GM18951 (cell line): ENCODE data around the gene PBX3.

ENCODE experiments used
- POLR2A ChIP-seq: IDR thresholded peaks from 4 replicates; pipeline ENCODE4 v1.6.1; 2011; ENCODE audit warnings: mild to moderate bottlenecking; ENCODE audit not compliant: insufficient read length, insufficient read depth; ENCODE audit errors: extremely low read depth
- in situ Hi-C: fragments of 300-500 bp; cut with MboI; formaldehyde crosslinking; loops from one replicate; pipeline ENCODE4 v1.12.0; 2022; ENCODE audit warnings: low sequenced_read_pairs, mixed read lengths, inconsistent platforms; ENCODE audit not compliant: unreplicated experiment

PBX3 gene

DNA sequence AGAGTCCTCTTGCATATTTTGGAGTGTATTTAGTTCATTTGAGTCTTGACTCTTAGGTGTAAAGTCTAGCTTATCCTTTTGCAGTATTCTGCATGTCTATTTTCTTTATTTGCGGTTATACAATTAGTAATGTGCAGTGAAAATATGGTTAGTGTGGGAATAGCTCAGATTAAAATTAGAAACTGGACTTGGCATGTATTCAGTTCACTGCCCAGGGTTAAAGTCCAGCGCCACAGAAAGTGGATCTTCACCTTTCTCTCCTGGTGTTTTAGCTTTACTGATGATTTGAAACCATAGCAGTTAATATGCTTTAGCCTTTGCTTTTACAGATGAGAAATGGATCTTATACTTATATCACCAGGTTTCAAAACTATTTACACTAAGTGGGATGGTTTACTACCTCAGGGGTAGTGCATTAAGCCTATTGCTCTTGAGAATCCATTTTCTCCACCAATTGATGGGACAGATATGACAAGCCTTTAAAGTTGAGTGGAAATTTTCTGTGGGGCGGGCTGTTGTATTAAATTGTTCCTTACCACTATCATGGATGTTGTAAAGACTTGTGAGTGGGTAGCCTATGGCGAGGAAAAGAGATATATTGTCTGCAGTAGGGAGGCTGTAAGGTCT lies 48.9 kb downstream of the PBX3 start:
- no peak for TF ChIP-seq POLR2A
- in situ Hi-C loops: no loop called here

DNA sequence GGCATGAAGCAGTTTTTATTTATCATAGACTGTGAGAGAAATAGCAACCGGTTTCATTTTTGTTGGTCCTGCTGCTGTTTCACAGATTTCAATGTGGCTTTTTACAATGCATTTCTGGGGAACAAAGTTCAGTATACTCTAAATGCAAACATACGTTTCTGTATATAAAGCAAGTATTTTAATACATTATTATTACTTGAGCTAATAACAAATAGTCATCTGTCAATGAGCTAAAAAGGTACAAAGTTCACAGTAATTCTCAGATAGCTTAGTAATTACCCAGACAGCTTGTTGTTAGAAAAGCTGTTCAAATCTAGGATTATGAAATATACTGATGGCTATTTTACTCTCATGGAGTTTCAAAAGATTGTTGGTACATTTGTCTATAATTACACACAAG lies 50.8 kb downstream of the PBX3 start:
- in situ Hi-C loops: no loop called here
- TF ChIP-seq POLR2A: no peak

DNA sequence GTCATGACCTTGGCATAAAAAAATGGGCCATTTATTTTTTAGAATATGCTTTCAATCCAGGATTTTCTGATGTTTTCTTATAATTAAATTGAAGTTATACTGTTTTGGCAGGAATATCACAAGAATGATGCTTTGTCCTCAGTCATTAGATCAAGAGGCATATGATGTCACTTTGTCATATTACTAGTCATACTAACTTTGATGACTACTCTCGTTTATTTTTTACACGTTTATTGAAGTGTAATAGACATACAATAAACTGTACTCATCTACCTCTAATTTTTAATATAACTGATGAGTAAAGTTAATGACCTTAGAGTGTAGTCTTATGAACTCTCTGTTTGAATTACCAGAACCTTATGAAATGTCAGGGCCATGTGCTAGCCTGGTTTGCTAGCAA lies 56.4 kb downstream of the PBX3 start:
- in situ Hi-C loops: no loop called here
- TF ChIP-seq POLR2A: no peak

DNA sequence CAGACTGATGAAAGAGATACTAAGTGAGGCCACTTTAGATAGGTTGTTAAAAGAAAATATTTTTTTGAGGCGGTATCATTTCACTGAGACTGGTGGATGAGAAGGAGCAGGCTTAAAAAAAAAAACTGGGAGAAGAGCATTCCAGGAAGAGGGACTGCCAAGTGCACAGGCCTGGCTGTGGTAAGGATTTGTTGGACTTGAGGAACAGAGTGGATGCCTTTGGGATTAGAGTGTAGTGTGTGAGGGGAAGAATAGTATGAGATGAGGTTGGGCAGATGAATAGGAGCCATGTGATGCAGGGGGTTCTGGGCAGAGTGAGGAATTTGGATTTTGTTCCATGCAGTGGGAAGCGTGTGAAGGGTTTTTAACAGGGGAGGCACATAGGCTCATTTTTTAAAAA lies 57.9 kb downstream of the PBX3 start:
- TF ChIP-seq POLR2A: no peak
- in situ Hi-C loops: no loop called here

DNA sequence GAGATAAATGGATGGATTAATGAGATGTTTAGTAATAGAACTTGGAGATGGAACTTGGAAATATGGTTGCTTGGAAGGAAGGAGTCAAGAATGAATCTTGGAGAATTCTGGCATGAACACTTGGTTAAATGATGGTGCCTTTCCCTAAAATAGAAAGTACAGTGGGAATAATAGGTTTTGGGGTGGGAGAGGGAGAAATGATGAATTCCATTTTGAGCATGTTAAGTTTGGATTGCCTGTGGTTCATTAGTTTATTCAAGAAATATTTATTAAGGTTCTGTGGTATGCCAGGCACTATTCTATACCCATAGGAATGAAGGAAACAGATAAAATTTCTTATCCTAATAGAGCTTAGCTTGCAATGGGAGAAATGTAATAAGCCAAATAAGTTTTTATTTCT lies 58.4 kb downstream of the PBX3 start:
- in situ Hi-C loops: no loop called here
- TF ChIP-seq POLR2A: no peak

DNA sequence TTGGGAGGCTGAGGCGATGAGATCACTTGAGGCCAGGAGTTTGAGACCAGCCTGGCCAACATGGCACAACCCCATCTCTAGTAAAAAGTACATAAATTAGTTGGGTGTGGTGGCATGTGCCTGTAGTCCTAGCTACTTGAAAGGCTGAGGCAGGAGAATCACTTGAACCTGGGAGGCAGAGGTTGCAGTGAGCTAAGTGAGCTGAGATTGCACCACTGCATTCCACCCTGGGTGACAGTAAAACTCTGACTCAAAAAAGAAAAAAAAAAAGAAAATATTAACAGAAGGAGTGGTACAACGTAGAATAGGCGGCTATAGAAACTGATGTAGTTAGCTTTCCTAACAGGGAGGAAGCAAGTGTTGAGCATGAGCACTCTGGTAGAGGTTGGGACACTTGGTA lies 59.9 kb downstream of the PBX3 start:
- in situ Hi-C loops: no loop called here
- no peak for TF ChIP-seq POLR2A

DNA sequence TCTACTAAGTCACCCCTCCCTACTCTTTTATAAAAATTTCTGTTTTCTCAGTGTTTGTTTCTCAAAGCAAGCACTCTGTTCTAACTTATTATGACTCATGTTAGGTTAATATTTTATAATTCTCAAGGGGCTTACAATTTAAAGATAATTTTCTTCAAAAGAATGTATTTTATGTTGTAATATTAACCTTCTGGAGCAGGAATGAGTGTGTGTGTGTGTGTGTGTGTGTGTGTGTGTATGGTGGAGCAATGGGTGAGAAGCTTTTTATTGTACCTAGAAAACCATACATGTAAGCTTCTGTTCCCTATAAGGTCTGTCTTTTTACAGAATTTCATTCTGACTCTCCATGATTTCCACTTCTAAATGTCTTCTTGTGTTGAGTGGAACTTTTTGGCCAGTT lies 63.0 kb downstream of the PBX3 start:
- TF ChIP-seq POLR2A: no peak
- in situ Hi-C loops: no loop called here

DNA sequence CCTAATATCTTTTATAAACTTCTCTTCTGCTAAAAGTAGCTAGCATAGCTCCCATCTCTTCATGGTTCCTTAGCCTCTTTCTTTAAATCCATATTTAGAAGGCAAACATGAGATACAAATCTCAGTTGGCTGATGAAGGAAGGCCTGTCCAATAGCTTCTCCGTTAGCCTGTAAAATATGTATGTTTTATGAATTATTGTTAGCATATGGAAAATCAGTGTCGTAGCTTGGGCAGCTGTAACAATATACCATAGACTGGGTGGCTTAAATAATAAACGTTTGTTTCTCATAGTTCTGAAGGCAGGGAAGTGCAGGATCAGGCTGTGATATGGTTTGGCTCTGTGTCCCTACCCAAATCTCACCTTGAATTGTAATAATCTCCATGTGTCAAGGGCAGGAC lies 63.8 kb downstream of the PBX3 start:
- no peak for TF ChIP-seq POLR2A
- in situ Hi-C loops: no loop called here

DNA sequence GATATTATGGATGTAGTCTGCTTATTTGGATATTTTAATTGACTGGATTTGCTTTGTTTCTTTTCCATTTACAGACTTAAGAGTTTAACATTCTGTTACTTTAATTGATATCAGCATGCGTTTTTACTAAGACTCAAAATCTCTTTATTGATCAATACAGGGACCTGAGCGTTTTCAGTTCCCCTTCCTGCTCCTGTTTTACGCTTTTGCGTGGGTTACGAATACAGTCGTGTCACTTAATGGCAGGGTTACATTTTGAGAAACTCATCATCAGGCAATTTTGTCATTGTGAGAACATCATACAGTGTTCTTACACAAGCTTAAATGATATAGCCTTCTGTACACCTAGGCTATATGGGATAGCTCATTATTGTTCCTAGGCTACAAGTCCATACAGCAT lies 65.2 kb downstream of the PBX3 start:
- no peak for TF ChIP-seq POLR2A
- in situ Hi-C loops: no loop called here

DNA sequence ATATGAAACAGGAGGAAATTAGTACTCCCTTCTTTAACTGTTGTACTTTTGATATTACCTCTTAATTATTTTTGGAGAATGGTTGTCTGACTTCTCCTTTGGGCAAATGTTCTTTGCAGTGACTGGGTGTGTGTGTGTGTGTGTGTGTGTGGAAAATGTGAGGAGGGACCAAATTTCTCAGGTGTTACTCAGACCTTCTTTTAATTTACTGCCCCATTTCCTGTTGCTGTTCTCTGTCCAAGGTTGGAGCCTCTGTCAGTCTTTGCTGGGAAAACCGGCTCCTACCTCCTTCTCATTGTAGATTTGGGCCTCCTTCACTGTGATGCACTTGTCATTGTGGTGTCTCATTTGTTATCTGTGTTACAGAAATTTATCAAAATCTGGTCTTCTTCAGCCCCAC lies 68.4 kb downstream of the PBX3 start:
- in situ Hi-C loops: no loop called here
- TF ChIP-seq POLR2A: no peak

DNA sequence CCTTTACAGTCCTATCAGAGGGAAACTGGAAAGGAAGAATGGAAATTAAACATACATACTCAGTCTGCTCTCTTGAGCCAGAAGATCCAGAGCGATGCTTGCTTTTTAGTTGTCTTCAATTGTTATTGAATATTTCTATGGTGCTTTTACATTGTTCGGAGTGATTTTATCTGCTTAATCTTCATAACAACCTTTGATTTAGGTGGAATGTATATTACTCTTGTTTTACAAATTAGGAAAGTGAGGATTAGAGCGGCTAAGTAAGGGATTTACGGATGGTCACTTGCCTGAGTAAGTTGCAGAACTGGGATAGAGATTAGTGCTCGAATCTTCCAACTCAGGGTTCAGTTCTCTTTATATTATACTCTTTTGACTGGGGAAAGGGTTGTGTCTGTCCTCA lies 69.1 kb downstream of the PBX3 start:
- no peak for TF ChIP-seq POLR2A
- in situ Hi-C loops: no loop called here

DNA sequence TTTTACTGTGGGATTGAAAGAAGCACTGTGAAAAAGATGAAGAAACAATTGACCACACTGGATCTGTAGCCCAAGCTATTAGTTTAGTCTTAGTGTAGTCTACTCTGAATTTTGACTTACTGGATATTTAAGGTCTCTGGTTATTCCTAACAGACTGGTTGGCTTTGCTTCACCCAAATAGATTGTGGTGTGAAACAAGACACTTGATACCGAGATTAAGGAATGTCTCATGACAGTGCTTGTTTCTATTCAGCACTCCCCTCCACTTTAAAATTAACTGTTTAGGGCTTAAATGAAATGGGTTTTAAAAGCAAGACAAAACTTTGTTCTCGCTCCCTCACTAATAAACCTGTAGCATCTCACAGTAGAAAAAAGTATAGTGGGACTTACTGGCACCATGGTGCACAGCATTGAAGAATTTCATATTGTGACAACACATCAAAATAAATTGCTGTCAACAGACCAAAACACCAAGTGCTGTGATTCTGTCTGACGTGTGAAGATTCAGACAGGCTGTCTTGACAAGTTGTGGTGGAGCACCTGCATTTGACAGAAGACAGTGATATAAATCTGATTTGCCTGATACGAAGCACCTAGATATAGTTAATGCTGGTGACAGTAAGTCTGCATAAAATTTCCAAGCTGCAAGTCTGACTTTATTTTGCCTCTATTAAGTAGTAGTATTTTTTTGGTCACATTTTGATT lies 73.1 kb downstream of the PBX3 start:
- in situ Hi-C loops: no loop called here
- TF ChIP-seq POLR2A: no peak

DNA sequence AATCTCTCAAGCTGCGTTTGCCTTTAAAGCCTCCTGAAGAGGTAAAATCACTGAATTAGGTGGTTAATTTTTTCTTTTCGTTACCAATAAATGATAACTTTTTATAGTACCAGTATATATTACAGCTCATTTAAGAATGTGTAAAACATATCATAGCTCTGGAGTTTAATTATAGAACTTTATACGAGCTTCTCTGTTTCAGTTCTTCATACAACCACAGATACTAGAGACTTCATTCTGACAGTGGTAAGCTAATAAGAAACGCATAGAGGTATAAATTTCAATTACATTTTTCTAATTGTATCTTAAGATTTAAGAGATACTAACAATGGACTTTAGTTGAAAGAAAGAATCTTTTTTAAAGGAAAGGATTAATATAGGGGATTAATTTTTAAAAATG lies 73.9 kb downstream of the PBX3 start:
- TF ChIP-seq POLR2A: no peak
- in situ Hi-C loops: no loop called here

DNA sequence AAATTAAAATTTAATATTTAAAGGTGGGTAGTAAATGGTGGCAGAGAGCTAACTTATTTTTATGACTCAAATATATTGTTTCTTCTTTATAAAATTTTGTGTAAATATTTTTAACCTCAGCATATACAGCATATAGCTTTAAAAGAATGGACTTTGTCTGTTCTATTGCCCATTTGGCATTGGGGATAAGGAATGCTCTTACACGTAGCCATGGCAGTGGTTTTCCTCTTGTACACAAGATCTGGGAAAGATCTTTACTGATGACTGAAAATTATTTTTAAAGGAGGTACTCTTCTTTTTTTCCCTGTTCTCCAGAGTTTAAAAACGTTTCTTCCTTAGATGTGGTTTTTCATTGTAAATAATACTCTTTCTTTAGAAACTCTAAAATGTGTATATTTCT lies 75.0 kb downstream of the PBX3 start:
- in situ Hi-C loops: no loop called here
- TF ChIP-seq POLR2A: no peak
